Measurements from ENCODE around the gene CCDC89. TPM values are rescaled to one million over a fixed set of nuclear protein-coding genes. Genes with fewer than 3 reads are reported as not detected.
"Not testable (repeated sequence)": the region's sequence is repeated elsewhere in the genome, so short reads cannot be mapped to it uniquely, and the experiment has no call there.

The CCDC89 gene
- polyA plus RNA-seq, 6 donors from 2014 or later = not detected

DNA sequence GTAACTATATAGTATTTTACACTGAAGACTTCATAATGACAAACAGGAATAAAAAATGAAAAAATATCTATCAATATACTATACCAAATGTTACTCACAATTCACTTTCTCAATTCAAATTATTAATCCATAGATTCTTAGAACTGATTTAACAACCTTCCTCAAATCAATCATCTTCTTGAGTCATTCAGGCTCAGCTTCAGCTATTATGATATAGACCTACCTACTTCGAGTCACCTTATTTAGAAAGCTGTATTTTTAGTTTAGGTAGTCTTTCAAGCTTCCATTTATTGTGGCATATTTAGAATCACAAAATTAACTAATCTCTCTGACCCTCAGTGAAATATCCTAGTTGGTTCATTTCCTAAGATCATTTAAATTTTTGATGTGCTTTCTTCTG, 29.2 kb downstream of the CCDC89 start:
- DNase-seq (no peak), ATAC-seq (ENCODE audit: low read depth in 2 of 2) (no peak)
- H3K4me1 Mint-ChIP-seq = peaks cover 14 to 36% (median 27%) of the 10 kb centered on the region in 3 donors
- peak overlapping the region in 1 of 8 donors; percentile 25 for H3K4me3 Mint-ChIP-seq
- no peaks in the 10 kb centered on the region for H3K27me3 Mint-ChIP-seq
- H3K36me3 Mint-ChIP-seq = peaks cover 12% of the 10 kb centered on the region in 2 donors
- H3K27ac Mint-ChIP-seq = peak overlapping the region in 1 of 6 donors; percentile 7
- no peaks in the 10 kb centered on the region for H3K9me3 Mint-ChIP-seq

DNA sequence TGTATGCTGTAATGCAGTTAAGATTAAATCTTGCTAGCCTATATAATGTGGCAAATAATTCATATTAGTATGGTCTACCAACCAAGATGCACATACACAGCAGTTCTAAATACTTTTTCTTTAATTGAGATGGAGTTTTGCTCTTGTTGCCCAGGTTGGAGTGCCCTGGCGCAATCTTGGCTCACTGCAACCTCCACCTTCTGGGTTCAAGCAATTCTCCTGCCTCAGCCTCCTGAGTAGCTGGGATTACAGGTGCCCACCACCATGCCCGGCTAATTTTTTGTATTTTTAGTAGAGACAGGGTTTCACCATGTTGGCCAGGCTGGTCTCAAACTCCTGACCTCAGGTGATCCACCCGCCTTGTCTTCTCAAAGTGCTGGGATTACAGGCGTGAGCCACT, 31.7 kb downstream of the CCDC89 start:
- not testable (repeated sequence) for ATAC-seq (ENCODE audit: low read depth in 2 of 2); H3K36me3 Mint-ChIP-seq; H3K9me3 Mint-ChIP-seq; H3K27ac Mint-ChIP-seq; DNase-seq; H3K27me3 Mint-ChIP-seq; H3K4me3 Mint-ChIP-seq
- H3K4me1 Mint-ChIP-seq = peaks cover 5 to 23% (median 16%) of the 10 kb centered on the region in 3 donors

GRCh38 chr11:85652786-85653447, 33.1 kb downstream of the CCDC89 start:
- DNase-seq (no peak), ATAC-seq (ENCODE audit: low read depth in 2 of 2) (no peak)
- Mint-ChIP-seq H3K27ac (peak overlapping the region in 1 of 6 donors; percentile 38), H3K9me3 (no peaks in the 10 kb centered on the region), H3K4me3 (no peak overlapping the region), H3K27me3 (no peaks in the 10 kb centered on the region), H3K36me3 (no peaks in the 10 kb centered on the region), H3K4me1 (peaks cover 11 to 28% (median 16%) of the 10 kb centered on the region in 3 donors)

- Mint-ChIP-seq H3K36me3 (no peaks in the 10 kb centered on the region), H3K9me3 (no peaks in the 10 kb centered on the region), H3K4me3 (peak overlapping the region in 1 of 8 donors; percentile 6), H3K27ac (no peak overlapping the region), H3K4me1 (peaks cover 14 to 37% (median 16%) of the 10 kb centered on the region in 3 donors), H3K27me3 (no peaks in the 10 kb centered on the region)
- ATAC-seq (ENCODE audit: low read depth in 2 of 2) (no peak), DNase-seq (no peak)
Measured at GRCh38 chr11:85651118-85651517, 34.9 kb downstream of the CCDC89 start.

DNA sequence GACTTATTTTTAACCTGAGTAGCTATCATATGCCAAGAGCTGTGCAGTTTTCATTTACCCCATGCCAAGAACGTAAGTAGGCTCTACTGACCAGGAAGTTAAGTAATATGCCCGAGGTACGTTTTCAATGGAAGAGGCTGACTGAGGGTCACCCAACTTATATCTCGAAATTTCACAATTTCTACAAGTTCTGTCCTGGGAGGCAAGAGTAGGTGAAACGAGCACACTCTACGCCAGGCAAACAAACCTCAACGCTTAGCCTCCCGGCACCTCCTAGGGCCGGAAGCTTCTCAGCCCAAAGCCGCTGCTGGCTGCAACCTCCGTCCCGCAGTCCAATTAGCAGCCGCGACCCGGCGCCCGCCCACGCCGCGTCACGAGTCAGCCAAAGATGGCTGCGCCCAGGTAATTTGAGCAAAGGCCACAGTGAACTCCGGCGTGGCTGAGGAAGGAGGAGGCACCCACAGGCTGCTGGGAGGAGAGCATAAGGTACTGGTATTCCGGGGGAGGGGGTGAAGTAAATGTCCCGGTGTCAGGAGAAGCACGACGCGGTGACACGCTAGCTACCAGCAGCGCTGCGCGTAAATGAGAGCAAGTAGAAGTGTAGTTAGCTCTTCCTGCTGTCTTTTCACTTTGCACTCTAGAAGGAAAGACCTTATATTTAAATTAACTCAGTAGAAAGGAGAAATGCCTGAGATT, 38.2 kb downstream of the CCDC89 start, which contains the start of gene TMEM126A:
TSS of gene TMEM126A (plus strand) at position 364 of the 696 bp plus-strand sequence. CDS start 2,289 bp downstream, outside the sequence.
- peak; percentile 99 for ATAC-seq (ENCODE audit: low read depth in 2 of 2)
- DNase-seq = peak; percentile 87
- H3K27ac Mint-ChIP-seq = peak within 1 kb of the TSS; percentile 94 to 98 (median 96)
- H3K4me3 Mint-ChIP-seq = peak within 1 kb of the TSS; percentile 90 to 100 (median 98)
- no peaks in the 10 kb centered on the region for H3K36me3 Mint-ChIP-seq
- H3K27me3 Mint-ChIP-seq = peaks cover 16 to 23% (median 21%) of the 10 kb centered on the region in 3 donors
- no peaks in the 10 kb centered on the region for H3K9me3 Mint-ChIP-seq
- peaks cover 10 to 35% (median 14%) of the 10 kb centered on the region in 3 donors for H3K4me1 Mint-ChIP-seq

- DNase-seq (no peak), ATAC-seq (ENCODE audit: low read depth in 2 of 2) (no peak)
- Mint-ChIP-seq H3K27me3 (peaks cover 20 to 28% (median 28%) of the 10 kb centered on the region in 3 donors), H3K4me3 (peak overlapping the region; percentile 90 to 100 (median 98)), H3K36me3 (no peaks in the 10 kb centered on the region), H3K9me3 (no peaks in the 10 kb centered on the region), H3K27ac (peak overlapping the region; percentile 94 to 98 (median 96)), H3K4me1 (peaks cover 10 to 30% (median 14%) of the 10 kb centered on the region in 3 donors)
Measured at GRCh38 chr11:85647078-85647477, 38.9 kb downstream of the CCDC89 start.

GRCh38 chr11:85643191-85643614, 42.8 kb downstream of the CCDC89 start:
- H3K36me3 Mint-ChIP-seq = no peaks in the 10 kb centered on the region
- peaks cover 0 to 12% (median 5%) of the 10 kb centered on the region in 3 donors for H3K4me1 Mint-ChIP-seq
- H3K27ac Mint-ChIP-seq = no peak overlapping the region

DNA sequence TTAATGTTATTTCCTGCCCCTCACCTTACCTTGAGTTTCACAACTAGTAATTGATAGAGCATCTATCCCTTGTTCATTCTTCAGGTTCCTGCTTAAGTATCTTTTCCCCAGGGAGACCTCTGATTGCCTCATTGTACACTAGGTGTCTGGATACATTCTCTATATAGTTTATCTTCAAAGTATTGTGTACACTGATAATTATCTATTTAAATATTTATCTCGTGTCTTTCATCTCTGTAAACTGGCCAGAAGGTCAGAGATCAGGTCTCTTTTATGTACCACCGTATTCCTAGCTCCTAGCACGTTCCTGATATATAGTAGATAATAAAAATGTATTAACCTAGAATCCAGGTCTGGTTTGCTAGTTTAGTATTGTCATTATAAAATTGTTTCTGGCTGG, 51.2 kb downstream of the CCDC89 start:
- ATAC-seq (ENCODE audit: low read depth in 2 of 2) = no peak
- no peak for DNase-seq
- H3K27me3 Mint-ChIP-seq = no peaks in the 10 kb centered on the region
- no peak overlapping the region for H3K4me3 Mint-ChIP-seq
- H3K27ac Mint-ChIP-seq = no peak overlapping the region
- H3K36me3 Mint-ChIP-seq = peaks cover 7 to 20% of the 10 kb centered on the region in 2 donors
- H3K4me1 Mint-ChIP-seq = peaks cover 0 to 6% (median 0%) of the 10 kb centered on the region in 3 donors
- no peaks in the 10 kb centered on the region for H3K9me3 Mint-ChIP-seq

More at GRCh38 chr11:85643191-85643614, 42.8 kb downstream of the CCDC89 start:
- Mint-ChIP-seq H3K9me3 (no peaks in the 10 kb centered on the region), H3K27me3 (peaks cover 20 to 35% (median 33%) of the 10 kb centered on the region in 3 donors), H3K4me3 (peak overlapping the region in 1 of 8 donors; percentile 16)
- no peak for ATAC-seq (ENCODE audit: low read depth in 2 of 2)
- DNase-seq = no peak

Other genes starting within 250 kb of the CCDC89 start
- 1 to 10 TPM in 5 of 6 donors, under 1 TPM in 1; 0.93 to 2.4 (median 1.3) TPM for gene DLG2, start 58.9 kb downstream of the CCDC89 start, polyA plus RNA-seq (ENCODE audit: low read depth in 6 of 6)
- gene TMEM126B, start 57.6 kb downstream of the CCDC89 start, polyA plus RNA-seq (ENCODE audit: low read depth in 6 of 6) = 10 to 100 TPM; 31.1 to 56.5 (median 45.0) TPM
- 10 to 100 TPM; 35.8 to 74.6 (median 68.9) TPM for gene TMEM126A, start 38.2 kb downstream of the CCDC89 start, polyA plus RNA-seq (ENCODE audit: low read depth in 6 of 6)
- 10 to 100 TPM in 5 of 6 donors, 1 to 10 TPM in 1; 4.8 to 19.8 (median 13.9) TPM for gene CREBZF, start 21.1 kb downstream of the CCDC89 start, polyA plus RNA-seq (ENCODE audit: low read depth in 6 of 6)
- gene SYTL2, start 124.9 kb upstream of the CCDC89 start, polyA plus RNA-seq (ENCODE audit: low read depth in 6 of 6) = under 1 TPM in 4 of 6 donors, not detected in 2; 0.32 to 1.00 (median 0.55) TPM
- not detected for gene CCDC83, start 169.2 kb upstream of the CCDC89 start, polyA plus RNA-seq (ENCODE audit: low read depth in 6 of 6)

Data from naive B cell (primary cell).